GM12878 (cell line): ENCODE data around the gene AGAP1. TPM values are rescaled to one million over a fixed set of nuclear protein-coding genes. Genes with fewer than 3 reads are reported as not detected.

ENCODE experiments used
- ATAC-seq: fragments of 200-7000 bp; cut with Tn5 transposase; 3 replicates; pipeline ENCODE4 v1.9.1; 2020; ENCODE audit warnings: mild to moderate bottlenecking, moderate library complexity
- BruUV-seq: library from RNA; stranded (reverse); fragments of 400-500 nt; replicated peaks from 2 replicates; lab custom pipeline; 2021; lab: Mats Ljungman, UMichigan
- CTCF ChIA-PET: fragments of 300-600 bp; sonication (Branson Sonifier 250); formaldehyde crosslinking; extraction: SDS; loops from one replicate; lab custom pipeline; 2021; ENCODE audit warnings: inconsistent platforms; lab: Yijun Ruan, JAX
- POLR2A ChIA-PET: fragments of 350-600 bp; formaldehyde crosslinking; extraction: SDS; loops from one replicate; lab custom pipeline; 2021; ENCODE audit warnings: inconsistent platforms; lab: Charles Lee
- RAD21 ChIA-PET: fragments of 300-600 bp; sonication (Branson Sonifier 250); formaldehyde crosslinking; loops from one replicate; lab custom pipeline; 2023; ENCODE audit warnings: antibody characterized with exemption; ENCODE audit not compliant: unreplicated experiment; lab: Charles Lee
- SMC1A ChIA-PET: fragments of 300-600 bp; sonication (Branson Sonifier 250); formaldehyde crosslinking; loops from one replicate; lab custom pipeline; 2023; ENCODE audit not compliant: unreplicated experiment, uncharacterized antibody; lab: Charles Lee
- DNase-seq: peaks from one replicate; pipeline ENCODE4 v3.0.0-alpha.2; 2011; ENCODE audit warnings: low read depth, low spot score
- FAIRE-seq: peaks from 3 replicates; lab custom pipeline; 2011; peaks lifted over from hg19 to GRCh38; lab: Jason Lieb, UNC
- H2AFZ ChIP-seq: 2 replicates; pipeline ENCODE4 v1.6.0; 2011; ENCODE audit warnings: low read depth, low read length, control low read depth; ENCODE audit not compliant: control insufficient read depth
- H3K27ac ChIP-seq: 2 replicates; pipeline ENCODE4 v1.5.1; 2011; ENCODE audit warnings: control low read depth; ENCODE audit not compliant: control insufficient read depth, insufficient read depth
- H3K27me3 ChIP-seq, 2 experiments: replicated peaks in 1 of 2; 2 replicates each; pipeline versions ENCODE4 v1.6.0 to v1.6.1; 2011; ENCODE audit warnings: low read length in 1 of 2; ENCODE audit not compliant: control insufficient read depth in 2 of 2, insufficient read depth in 2 of 2
- H3K36me3 ChIP-seq, 2 experiments: 2 replicates each; pipeline ENCODE4 v1.5.1; 2011; ENCODE audit warnings: low read length in 1 of 2; ENCODE audit not compliant: control insufficient read depth in 2 of 2, insufficient read depth in 2 of 2
- H3K4me1 ChIP-seq: 2 replicates; pipeline ENCODE4 v1.6.1; 2011; ENCODE audit warnings: mild to moderate bottlenecking, low read length, moderate library complexity, mixed read lengths; ENCODE audit not compliant: control insufficient read depth, insufficient read depth
- H3K4me2 ChIP-seq: 2 replicates; pipeline ENCODE4 v1.6.0; 2011; ENCODE audit warnings: control low read depth; ENCODE audit not compliant: control insufficient read depth, insufficient read depth
- H3K4me3 ChIP-seq: fragments of 200-600 bp; sonication (generic); 2 replicates; pipeline ENCODE4 v1.5.1; 2016
- H3K79me2 ChIP-seq: 2 replicates; pipeline ENCODE4 v1.6.0; 2011; ENCODE audit warnings: low read length; ENCODE audit not compliant: control insufficient read depth, insufficient read depth
- H3K9ac ChIP-seq: 2 replicates; pipeline ENCODE4 v1.8.0; 2011; ENCODE audit warnings: low read length, control low read depth, mixed read lengths; ENCODE audit not compliant: control insufficient read depth, insufficient read depth
- H3K9me3 ChIP-seq: replicated peaks from 3 replicates; pipeline ENCODE4 v1.5.1; 2011; ENCODE audit warnings: mild to moderate bottlenecking, low read length; ENCODE audit not compliant: control insufficient read depth, insufficient read depth
- H4K20me1 ChIP-seq: 2 replicates; pipeline ENCODE4 v1.6.0; 2011; ENCODE audit not compliant: control insufficient read depth, insufficient read depth
- CHD2 ChIP-seq: IDR thresholded peaks from 2 replicates; pipeline ENCODE4 v1.6.1; 2011; ENCODE audit warnings: low read depth, low read length, improper control_type of control experiment, borderline replicate concordance
- FOXK2 ChIP-seq: fragments of 450-650 bp; IDR thresholded peaks from 2 replicates; pipeline ENCODE4 v1.6.1; 2017; ENCODE audit warnings: mild to moderate bottlenecking, moderate library complexity
- HDAC6 ChIP-seq: fragments of 200-600 bp; sonication (generic); IDR thresholded peaks from one replicate; pipeline ENCODE4 v1.8.0; 2017; ENCODE audit warnings: antibody characterized with exemption; ENCODE audit not compliant: unreplicated experiment
- IKZF1 ChIP-seq: fragments of 450-650 bp; conservative IDR thresholded peaks from 2 replicates; pipeline ENCODE4 v1.6.1; 2017; ENCODE audit warnings: antibody characterized with exemption, mild to moderate bottlenecking
- KAT2A ChIP-seq: conservative IDR thresholded peaks from 2 replicates; pipeline ENCODE4 v1.6.1; 2011; ENCODE audit warnings: low read depth, low read length; ENCODE audit not compliant: control insufficient read depth
- MEF2B ChIP-seq: fragments of 450-650 bp; IDR thresholded peaks from 2 replicates; pipeline ENCODE4 v1.6.1; 2018; ENCODE audit warnings: mild to moderate bottlenecking, moderate library complexity; ENCODE audit not compliant: partially characterized antibody, poor library complexity, severe bottlenecking
- MTA2 ChIP-seq: fragments of 450-650 bp; IDR thresholded peaks from 2 replicates; pipeline ENCODE4 v1.6.1; 2016; ENCODE audit warnings: low read depth, mild to moderate bottlenecking, moderate library complexity
- PAX5 ChIP-seq: IDR thresholded peaks from 2 replicates; pipeline ENCODE4 v1.6.1; 2011; ENCODE audit warnings: low read depth, low read length, borderline replicate concordance
- PAX8 ChIP-seq: fragments of 450-650 bp; IDR thresholded peaks from 2 replicates; pipeline ENCODE4 v1.6.1; 2017; ENCODE audit warnings: mild to moderate bottlenecking, moderate library complexity
- PML ChIP-seq: IDR thresholded peaks from 2 replicates; pipeline ENCODE4 v1.6.1; 2012; ENCODE audit warnings: low read length, inconsistent platforms
- RAD51 ChIP-seq: fragments of 450-650 bp; IDR thresholded peaks from 2 replicates; pipeline ENCODE4 v1.6.1; 2016; ENCODE audit warnings: moderate library complexity, mild to moderate bottlenecking, inconsistent platforms
- REST ChIP-seq: IDR thresholded peaks from 2 replicates; pipeline ENCODE4 v1.6.1; 2012; ENCODE audit warnings: mild to moderate bottlenecking, low read depth, low read length
- RFX5 ChIP-seq: IDR thresholded peaks from 2 replicates; pipeline ENCODE4 v1.6.1; 2011; ENCODE audit warnings: low read depth, low read length, improper control_type of control experiment
- SREBF2 ChIP-seq: IDR thresholded peaks from 2 replicates; pipeline ENCODE4 v1.6.1; 2012; ENCODE audit warnings: mild to moderate bottlenecking, low read length
- TAF1 ChIP-seq: IDR thresholded peaks from 2 replicates; pipeline ENCODE4 v1.6.1; 2011; ENCODE audit warnings: mild to moderate bottlenecking, low read depth, low read length, borderline replicate concordance
- TCF12 ChIP-seq: IDR thresholded peaks from 2 replicates; pipeline ENCODE4 v1.6.1; 2011; ENCODE audit warnings: low read depth, mild to moderate bottlenecking, low read length
- ZNF622 ChIP-seq: fragments of 450-650 bp; IDR thresholded peaks from 2 replicates; pipeline ENCODE4 v1.6.1; 2017; ENCODE audit warnings: mild to moderate bottlenecking, inconsistent platforms
- ZSCAN29 ChIP-seq: fragments of 450-650 bp; IDR thresholded peaks from 2 replicates; pipeline ENCODE4 v1.6.1; 2017; ENCODE audit warnings: mild to moderate bottlenecking, moderate library complexity
- WGBS: methylation state at CpG from one replicate; pipeline ENCODE4 v1.1.6; 2016; ENCODE audit warnings: low lambda C conversion rate; ENCODE audit not compliant: insufficient replicate concordance, insufficient coverage; ENCODE audit errors: missing lambda C conversion rate; 5-methylcytosine and 5-hydroxymethylcytosine counted together
- in situ Hi-C: fragments of 300-500 bp; cut with MboI; formaldehyde crosslinking; loops from 9 replicates; pipeline ENCODE4 v1.14.3; 2018; ENCODE audit warnings: mixed read lengths
- intact Hi-C: fragments of 100-400 bp; cut with micrococcal nuclease; formaldehyde crosslinking; loops from one replicate; pipeline ENCODE4 v1.14.2; 2022; ENCODE audit not compliant: unreplicated experiment
- polyA plus RNA-seq, 11 experiments: library from polyadenylated mRNA; depleted of rRNA in 4 of 11; unstranded in 6 of 11; stranded (reverse) in 5 of 11; fragments of >200 nt; fragmentation: Nextera tagmentation in 4 of 11; fragmentation: Illumina TruSeq in 1 of 11; extraction: Ambion mirVana in 4 of 11; extraction: Trizol in 1 of 11; gene quantifications; 1 replicate in 1 of 11; 2 replicates in 10 of 11; pipeline versions ENCODE4 v1.2.1 to v1.2.3, GENCODE V29; 2011 to 2016; ENCODE audit warnings: inconsistent platforms in 2 of 11, missing spikeins in 2 of 11, low read depth in 1 of 11
- total RNA-seq, 4 experiments: library from RNA; depleted of rRNA in 3 of 4; stranded (reverse); fragments of >200 nt in 3 of 4; fragmentation: Illumina TruSeq in 1 of 4; extraction: Trizol in 1 of 4; gene quantifications; 2 replicates each; pipeline versions ENCODE4 v1.2.1 to v1.2.3, GENCODE V29; 2013 to 2021
- TF ChIP-seq, protein P1 (sequence below): IDR thresholded peaks from 2 replicates; pipeline ENCODE4 v1.6.1; 2011; ENCODE audit warnings: low read depth, mild to moderate bottlenecking, low read length, moderate library complexity, borderline replicate concordance; ENCODE audit errors: extremely low read depth
- TF ChIP-seq, protein P2 (sequence below): fragments of 150-350 bp; IDR thresholded peaks from 2 replicates; pipeline ENCODE4 v1.6.1; 2014; ENCODE audit warnings: mild to moderate bottlenecking, low read depth, low read length

AGAP1 gene
- total and polyA plus RNA-seq, 10 of the 15 experiments (the other 5 are each of a cell fraction or from before 2014, with no cell fraction given) = 0.05 to 0.15 (median 0.06) TPM; not detected in 7

- WGBS = 61% methylated on average over 18 of the region's 18 CpGs
- Histone ChIP-seq H3K4me2 (no peak overlapping the region), H3K4me3 (no peak overlapping the region), H3K4me1 (no peaks in the 10 kb centered on the region), H3K27me3 (no peaks in the 10 kb centered on the region), H3K27ac (no peak overlapping the region), H3K36me3 (no peaks in the 10 kb centered on the region), H3K9me3 (no peaks in the 10 kb centered on the region), H3K79me2 (no peaks in the 10 kb centered on the region), H2AFZ (no peak overlapping the region), H4K20me1 (no peaks in the 10 kb centered on the region), H3K9ac (no peak overlapping the region)
- intact Hi-C loops (no loop called here), in situ Hi-C loops (no loop called here)
- SMC1A ChIA-PET = no interaction called here
- CTCF ChIA-PET = no interaction called here
- ATAC-seq (no peak), FAIRE-seq (no peak), DNase-seq (no peak)
- TF ChIP-seq, protein P1, sequence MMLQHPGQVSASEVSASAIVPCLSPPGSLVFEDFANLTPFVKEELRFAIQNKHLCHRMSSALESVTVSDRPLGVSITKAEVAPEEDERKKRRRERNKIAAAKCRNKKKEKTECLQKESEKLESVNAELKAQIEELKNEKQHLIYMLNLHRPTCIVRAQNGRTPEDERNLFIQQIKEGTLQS = no peak
- TF ChIP-seq, protein P2, sequence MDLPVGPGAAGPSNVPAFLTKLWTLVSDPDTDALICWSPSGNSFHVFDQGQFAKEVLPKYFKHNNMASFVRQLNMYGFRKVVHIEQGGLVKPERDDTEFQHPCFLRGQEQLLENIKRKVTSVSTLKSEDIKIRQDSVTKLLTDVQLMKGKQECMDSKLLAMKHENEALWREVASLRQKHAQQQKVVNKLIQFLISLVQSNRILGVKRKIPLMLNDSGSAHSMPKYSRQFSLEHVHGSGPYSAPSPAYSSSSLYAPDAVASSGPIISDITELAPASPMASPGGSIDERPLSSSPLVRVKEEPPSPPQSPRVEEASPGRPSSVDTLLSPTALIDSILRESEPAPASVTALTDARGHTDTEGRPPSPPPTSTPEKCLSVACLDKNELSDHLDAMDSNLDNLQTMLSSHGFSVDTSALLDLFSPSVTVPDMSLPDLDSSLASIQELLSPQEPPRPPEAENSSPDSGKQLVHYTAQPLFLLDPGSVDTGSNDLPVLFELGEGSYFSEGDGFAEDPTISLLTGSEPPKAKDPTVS = no peak
- TF ChIP-seq TCF12 = no peak
- no peak for TF ChIP-seq CHD2
- no peak for TF ChIP-seq PML
- no peak for TF ChIP-seq RAD51
- TF ChIP-seq MTA2 = no peak
- no peak for TF ChIP-seq IKZF1
- no peak for TF ChIP-seq HDAC6
- no peak for TF ChIP-seq ZNF622
- no peak for TF ChIP-seq KAT2A
- no peak for TF ChIP-seq REST
- TF ChIP-seq TAF1 = no peak
- no peak for TF ChIP-seq PAX5
- no peak for TF ChIP-seq ZSCAN29
- no peak for TF ChIP-seq PAX8
- no peak for TF ChIP-seq FOXK2
- TF ChIP-seq SREBF2 = no peak
- TF ChIP-seq MEF2B = no peak
- TF ChIP-seq RFX5 = no peak
- RAD21 ChIA-PET = no interaction called here
- no TSS peak for BruUV-seq
- POLR2A ChIA-PET = no interaction called here
Measured at GRCh38 chr2:235812185-235812665, 318.4 kb downstream of the AGAP1 start.
